Measurements from ENCODE around the gene FIGNL1. TPM values are rescaled to one million over a fixed set of nuclear protein-coding genes. Genes with fewer than 3 reads are reported as not detected.

Gene FIGNL1
- total and polyA plus RNA-seq, 2 donors (not counting 3 experiments of a cell fraction or from before 2014, with no cell fraction given) = 20.8 to 49.3 TPM

GRCh38 chr7:50409856-50410745 is 40.0 kb downstream of the FIGNL1 start:
- H3K4me2 ChIP-seq (ENCODE audit: insufficient read depth, low read length) = no peak overlapping the region
- no peak overlapping the region for H3K9ac ChIP-seq (replicated peaks; ENCODE audit: extremely low read depth, insufficient read depth, low read length)
- no TSS peak for BruUV-seq (replicated peaks)
- intact Hi-C loops (cut with micrococcal nuclease) (no loop called here), dilution Hi-C loops (cut with MboI; ENCODE audit: extremely low pct_ligation_motif_present, low sequenced_read_pairs) (no loop called here)
- H3K27ac ChIP-seq (ENCODE audit: insufficient read depth, low read depth, low read length) = no peak overlapping the region
- H4K20me1 ChIP-seq (replicated peaks; ENCODE audit: control insufficient read depth, extremely low read depth, insufficient read depth, low read length) = no peaks in the 10 kb centered on the region
- CTCF ChIA-PET = no interaction called here
- H3K9me1 ChIP-seq (replicated peaks; ENCODE audit: control insufficient read depth, extremely low read depth, insufficient read depth, low read length) = no peaks in the 10 kb centered on the region
- FAIRE-seq (no peak), DNase-seq (ENCODE audit: low read depth, low spot score) (no peak)
- H3K9me3 ChIP-seq (replicated peaks; ENCODE audit: control insufficient read depth, insufficient read depth, low read length) = no peaks in the 10 kb centered on the region
- no peaks in the 10 kb centered on the region for H3K36me3 ChIP-seq (ENCODE audit: control insufficient read depth in 2 of 2, extremely low read depth in 1 of 2, insufficient read depth in 2 of 2, low read length in 2 of 2)
- H3K4me1 ChIP-seq (ENCODE audit: control insufficient read depth, extremely low read depth, insufficient read depth, low read length) = no peaks in the 10 kb centered on the region
- H3K27me3 ChIP-seq (ENCODE audit: control insufficient read depth in 2 of 2, insufficient read depth in 2 of 2, low read length in 2 of 2) = peaks cover 0 to 2% of the 10 kb centered on the region in 2 experiments
- H3K79me2 ChIP-seq (ENCODE audit: control insufficient read depth, insufficient read depth, low read length) = no peaks in the 10 kb centered on the region
- H2AFZ ChIP-seq (ENCODE audit: low read depth, low read length) = no peak overlapping the region
- POLR2A ChIA-PET = no interaction called here
- H3K4me3 ChIP-seq (replicated peaks in 1 of 3; ENCODE audit: insufficient read depth in 1 of 3, low read depth in 1 of 3, low read length in 3 of 3) = no peak overlapping the region
- TF ChIP-seq JUN (IDR thresholded peaks at IDR 0.05; ENCODE audit: borderline replicate concordance, insufficient read depth, insufficient read length, low read depth) (no peak), EZH2 (IDR thresholded peaks at IDR 0.05; ENCODE audit: borderline replicate concordance, low read depth, low read length, severe bottlenecking) (no peak), POLR2A (IDR thresholded peaks at IDR 0.05; ENCODE audit: low read depth, low read length) (no peak), GATA2 (IDR thresholded peaks at IDR 0.05; ENCODE audit: insufficient read depth, insufficient read length, low read depth, low read length) (no peak), POLR2AphosphoS5 (IDR thresholded peaks at IDR 0.05; ENCODE audit: insufficient read depth, low read depth, low read length) (no peak), MAX (IDR thresholded peaks at IDR 0.05; ENCODE audit: insufficient read depth, insufficient read length) (no peak), CTCF (IDR thresholded peaks at IDR 0.05; ENCODE audit: extremely low read depth in 1 of 2, insufficient read depth in 1 of 2, low read depth in 1 of 2, low read length in 2 of 2) (no peak), MYC (IDR thresholded peaks at IDR 0.05; ENCODE audit: low read depth, low read length) (no peak), FOS (IDR thresholded peaks at IDR 0.05; ENCODE audit: borderline replicate concordance, insufficient read depth, low read length) (no peak)

Data from endothelial cell of umbilical vein (primary cell).